ENCODE data around the gene SH3PXD2B. TPM values are rescaled to one million over a fixed set of nuclear protein-coding genes. Genes with fewer than 3 reads are reported as not detected.

Gene SH3PXD2B
- total and polyA plus RNA-seq, 2 donors (not counting 1 experiment from before 2014, with no cell fraction given): not detected

DNA sequence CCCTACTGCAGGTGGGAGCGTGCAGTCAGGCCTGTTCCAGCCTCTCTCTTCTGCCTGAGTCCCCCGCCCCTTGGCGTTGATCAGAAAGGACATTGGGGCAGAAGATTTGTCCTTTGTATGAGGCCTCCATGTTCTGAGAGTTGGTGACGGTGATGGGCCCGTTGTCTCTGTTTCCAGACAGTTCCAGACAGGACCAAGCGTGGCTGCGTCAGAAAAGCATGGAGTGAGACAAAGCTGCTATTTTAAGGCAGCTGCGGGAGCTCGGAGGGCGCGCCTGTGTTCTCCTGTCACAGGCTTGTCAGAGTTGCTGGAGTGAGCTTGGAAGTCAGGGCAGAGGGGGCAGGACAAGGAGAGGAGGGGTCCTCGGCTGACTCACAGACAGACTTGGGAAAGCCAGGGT is 32.1 kb upstream of the SH3PXD2B start:
- peaks cover 3% of the 10 kb centered on the region for H3K4me1 Mint-ChIP-seq
- Histone ChIP-seq H3K4me3 (ENCODE audit: control extremely low read depth in 1 of 5, extremely low read depth in 1 of 5, insufficient read depth in 1 of 5, low read depth in 2 of 5, low read length in 4 of 5) (no peak overlapping the region), H3K4me2 (replicated peaks; ENCODE audit: low read depth, low read length, poor library complexity, severe bottlenecking) (no peak overlapping the region), H4K20me1 (ENCODE audit: control insufficient read depth, insufficient read depth, low read length, poor library complexity, severe bottlenecking) (no peaks in the 10 kb centered on the region), H3K27me3 (replicated peaks in 1 of 4; ENCODE audit: control extremely low read depth in 1 of 4, control insufficient read depth in 3 of 4, insufficient read depth in 4 of 4, low read length in 3 of 4) (peaks cover 0 to 9% (median 0%) of the 10 kb centered on the region in 4 experiments), H2AFZ (ENCODE audit: insufficient read depth, low read depth, low read length, poor library complexity, severe bottlenecking) (no peak overlapping the region), H3K9ac (ENCODE audit: low read length) (no peak overlapping the region), H3K4me1 (ENCODE audit: control insufficient read depth in 2 of 2, insufficient read depth in 2 of 2, low read length in 2 of 2) (no peaks in the 10 kb centered on the region), H3K9me3 (ENCODE audit: control extremely low read depth in 1 of 3, control insufficient read depth in 2 of 3, insufficient read depth in 1 of 3, low read length in 2 of 3) (peaks cover 0 to 20% (median 0%) of the 10 kb centered on the region in 3 donors), H3K36me3 (replicated peaks in 1 of 2; ENCODE audit: control extremely low read depth in 1 of 2, control insufficient read depth in 1 of 2, extremely low read depth in 1 of 2, insufficient read depth in 2 of 2, low read length in 1 of 2) (no peaks in the 10 kb centered on the region), H3K79me2 (ENCODE audit: control insufficient read depth, insufficient read depth, low read length) (no peaks in the 10 kb centered on the region), H3K27ac (ENCODE audit: low read length in 2 of 2) (no peak overlapping the region)
- WGBS (ENCODE audit: insufficient coverage): 92% methylated on average over 12 of the region's 12 CpGs
- TF ChIP-seq EZH2 (IDR thresholded peaks at IDR 0.05; ENCODE audit: borderline replicate concordance, insufficient read depth, low read depth, low read length, poor library complexity, severe bottlenecking) (no peak), CTCF (IDR thresholded peaks at IDR 0.05) (no peak)
- H3K9me3 Mint-ChIP-seq (ENCODE audit: insufficient read depth): no peaks in the 10 kb centered on the region
- peaks cover 14% of the 10 kb centered on the region for H3K27me3 Mint-ChIP-seq
- no peak for DNase-seq
- CTCF ChIA-PET: no interaction called here
- no peak overlapping the region for H3K27ac Mint-ChIP-seq
- POLR2A ChIA-PET: no interaction called here
- no peak overlapping the region for H3K4me3 Mint-ChIP-seq
- no peak for ATAC-seq (ENCODE audit: low read depth)
- intact Hi-C loops (cut with micrococcal nuclease): no loop called here

- Mint-ChIP-seq H3K27me3 (peaks cover 14% of the 10 kb centered on the region), H3K4me1 (no peaks in the 10 kb centered on the region), H3K9me3 (ENCODE audit: insufficient read depth) (no peaks in the 10 kb centered on the region), H3K27ac (no peak overlapping the region), H3K4me3 (no peak overlapping the region)
- Histone ChIP-seq H3K79me2 (ENCODE audit: control insufficient read depth, insufficient read depth, low read length) (no peaks in the 10 kb centered on the region), H3K4me3 (ENCODE audit: control extremely low read depth in 1 of 5, extremely low read depth in 1 of 5, insufficient read depth in 1 of 5, low read depth in 2 of 5, low read length in 4 of 5) (no peak overlapping the region), H3K27ac (ENCODE audit: low read length in 2 of 2) (no peak overlapping the region), H3K4me2 (replicated peaks; ENCODE audit: low read depth, low read length, poor library complexity, severe bottlenecking) (no peak overlapping the region), H3K9me3 (ENCODE audit: control extremely low read depth in 1 of 3, control insufficient read depth in 2 of 3, insufficient read depth in 1 of 3, low read length in 2 of 3) (peaks cover 0 to 20% (median 0%) of the 10 kb centered on the region in 3 donors), H2AFZ (ENCODE audit: insufficient read depth, low read depth, low read length, poor library complexity, severe bottlenecking) (no peak overlapping the region), H3K4me1 (ENCODE audit: control insufficient read depth in 2 of 2, insufficient read depth in 2 of 2, low read length in 2 of 2) (no peaks in the 10 kb centered on the region), H3K27me3 (replicated peaks in 1 of 4; ENCODE audit: control extremely low read depth in 1 of 4, control insufficient read depth in 3 of 4, insufficient read depth in 4 of 4, low read length in 3 of 4) (peaks cover 0 to 9% (median 0%) of the 10 kb centered on the region in 4 experiments), H4K20me1 (ENCODE audit: control insufficient read depth, insufficient read depth, low read length, poor library complexity, severe bottlenecking) (no peaks in the 10 kb centered on the region), H3K36me3 (replicated peaks in 1 of 2; ENCODE audit: control extremely low read depth in 1 of 2, control insufficient read depth in 1 of 2, extremely low read depth in 1 of 2, insufficient read depth in 2 of 2, low read length in 1 of 2) (no peaks in the 10 kb centered on the region), H3K9ac (ENCODE audit: low read length) (no peak overlapping the region)
- no CpG with 5 or more reads among the region's 3 CpGs for WGBS (ENCODE audit: insufficient coverage)
- no peak for ATAC-seq (ENCODE audit: low read depth)
- TF ChIP-seq EZH2 (IDR thresholded peaks at IDR 0.05; ENCODE audit: borderline replicate concordance, insufficient read depth, low read depth, low read length, poor library complexity, severe bottlenecking) (no peak), CTCF (IDR thresholded peaks at IDR 0.05) (no peak)
- ChIA-PET POLR2A (no interaction called here), CTCF (no interaction called here)
- intact Hi-C loops (cut with micrococcal nuclease): no loop called here
- DNase-seq: no peak
Observed at GRCh38 chr5:172485511-172486202, 31.3 kb upstream of the SH3PXD2B start.

Measured in B cell (primary cell).